T-helper 2 cell (primary cell): ENCODE measurements around the gene ZC3H13.
"Not testable (repeated sequence)": the region's sequence is repeated elsewhere in the genome, so short reads cannot be mapped to it uniquely, and the experiment has no call there.

Experiments
- DNase-seq, 5 experiments: peaks; one replicate each; pipeline versions ENCODE4 v3.0.0 to v3.0.0-alpha.2; 2012 to 2022

Gene ZC3H13

GRCh38 chr13:46008631-46009030 lies 43.9 kb downstream of the ZC3H13 start:
- DNase-seq, result no peak

DNA sequence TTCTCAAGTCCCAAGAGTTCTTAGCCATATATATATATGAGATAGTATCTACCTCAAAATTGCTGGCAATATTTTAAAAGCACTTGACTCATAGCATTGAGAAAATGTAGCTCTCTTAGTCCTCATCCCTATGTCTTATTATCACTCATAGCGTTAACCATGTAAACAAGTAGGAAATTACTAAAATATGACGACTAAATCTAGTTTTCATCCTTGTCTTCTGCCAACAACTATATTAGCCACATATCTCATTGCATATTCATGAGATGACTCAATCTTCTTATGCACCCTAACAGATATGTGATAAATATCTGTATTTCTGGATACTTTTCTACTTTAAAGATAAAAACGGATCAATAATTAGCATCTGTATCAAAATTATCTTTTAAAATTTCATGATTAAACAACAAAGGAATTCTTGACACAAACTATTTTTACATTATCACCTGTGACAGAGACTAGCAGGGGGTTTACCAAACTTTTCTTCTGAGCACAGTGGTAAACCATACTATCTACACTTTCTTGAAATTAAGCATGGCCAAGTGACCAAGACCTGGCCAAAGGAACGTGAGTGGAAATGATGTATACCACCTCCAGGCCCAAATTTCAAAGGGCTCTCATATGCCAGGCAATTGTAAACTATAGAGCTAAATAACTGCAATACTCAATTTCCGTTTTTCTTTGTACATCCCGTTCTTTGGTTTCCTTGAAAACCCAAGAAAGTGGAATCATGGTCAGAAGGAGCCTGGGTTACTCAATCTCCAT lies 45.7 kb downstream of the ZC3H13 start:
- no peak for DNase-seq

GRCh38 chr13:46004491-46004890 lies 48.1 kb downstream of the ZC3H13 start:
- no peak for DNase-seq

GRCh38 chr13:45996631-45997030 lies 55.9 kb downstream of the ZC3H13 start:
- DNase-seq, result no peak

DNA sequence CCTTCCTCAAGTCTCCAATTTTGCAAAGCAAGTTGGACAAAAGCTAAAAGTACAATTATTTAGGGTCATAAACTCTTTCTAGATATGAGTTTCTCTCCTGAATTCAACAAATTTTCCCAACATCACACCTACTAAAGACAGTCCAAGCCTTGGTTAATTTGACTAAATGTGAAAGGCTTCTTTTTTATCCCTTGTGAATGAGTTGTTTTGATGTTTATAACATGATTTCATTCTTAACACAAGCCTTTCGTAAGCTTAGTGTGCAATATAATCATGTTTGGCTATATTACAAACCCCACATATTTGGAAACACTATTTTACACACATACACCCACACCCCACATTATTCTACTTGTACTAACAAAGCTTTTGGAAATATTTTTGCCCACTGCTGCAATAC lies 57.3 kb downstream of the ZC3H13 start:
- DNase-seq, result no peak

GRCh38 chr13:45994752-45995151 lies 57.8 kb downstream of the ZC3H13 start:
- DNase-seq, result no peak

- DNase-seq, result no peak
Observed at GRCh38 chr13:45989607-45990006, 62.9 kb downstream of the ZC3H13 start.

- not testable (repeated sequence) for DNase-seq
Observed at GRCh38 chr13:45981127-45981526, 71.4 kb downstream of the ZC3H13 start.

DNA sequence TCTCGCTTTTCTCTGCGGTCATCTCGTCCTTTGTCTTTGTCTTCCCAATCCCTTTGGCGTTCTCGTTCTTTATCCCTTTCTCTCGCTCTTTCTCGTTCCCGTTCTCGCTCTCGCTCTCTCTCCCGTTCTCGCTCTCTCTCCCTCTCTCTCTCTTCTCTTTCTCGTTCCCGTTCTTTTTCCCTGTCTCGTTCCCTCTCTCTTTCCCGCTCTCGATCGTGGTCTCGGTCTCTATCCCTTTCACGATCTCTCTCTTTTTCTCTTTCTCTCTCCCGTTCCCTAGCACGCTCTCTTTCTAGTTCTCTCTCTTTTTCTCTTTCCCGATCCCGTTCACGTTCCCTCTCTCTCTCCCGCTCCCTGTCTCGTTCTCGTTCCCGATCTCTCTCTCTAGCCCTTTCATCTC lies 77.2 kb downstream of the ZC3H13 start:
- no peak for DNase-seq

- DNase-seq, result no peak
Observed at GRCh38 chr13:45974500-45974899, 78.0 kb downstream of the ZC3H13 start.

DNA sequence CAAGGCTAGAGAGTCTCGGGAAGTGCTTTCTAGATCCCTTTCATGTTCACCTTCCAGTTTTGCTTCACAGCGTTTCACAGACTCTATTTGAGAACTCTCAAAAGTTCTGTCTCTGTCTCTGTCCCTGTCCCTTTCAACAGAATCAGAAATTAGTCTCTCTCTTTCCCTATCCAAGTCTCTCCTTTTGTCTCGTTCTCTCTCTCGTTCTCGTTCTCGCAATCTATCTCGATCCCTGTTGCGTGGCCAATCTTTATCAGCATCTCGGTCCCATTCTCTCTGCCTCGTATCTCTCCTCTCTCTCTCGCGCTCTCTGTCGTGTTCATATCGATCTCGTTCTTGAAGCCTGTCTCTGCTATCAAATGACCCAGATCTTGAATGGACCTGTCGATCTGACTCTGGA lies 85.0 kb downstream of the ZC3H13 start:
- DNase-seq, result no peak

- no peak for DNase-seq
Observed at GRCh38 chr13:45966715-45967114, 85.8 kb downstream of the ZC3H13 start.

GRCh38 chr13:45961468-45961867 lies 91.1 kb downstream of the ZC3H13 start:
- no peak for DNase-seq

DNA sequence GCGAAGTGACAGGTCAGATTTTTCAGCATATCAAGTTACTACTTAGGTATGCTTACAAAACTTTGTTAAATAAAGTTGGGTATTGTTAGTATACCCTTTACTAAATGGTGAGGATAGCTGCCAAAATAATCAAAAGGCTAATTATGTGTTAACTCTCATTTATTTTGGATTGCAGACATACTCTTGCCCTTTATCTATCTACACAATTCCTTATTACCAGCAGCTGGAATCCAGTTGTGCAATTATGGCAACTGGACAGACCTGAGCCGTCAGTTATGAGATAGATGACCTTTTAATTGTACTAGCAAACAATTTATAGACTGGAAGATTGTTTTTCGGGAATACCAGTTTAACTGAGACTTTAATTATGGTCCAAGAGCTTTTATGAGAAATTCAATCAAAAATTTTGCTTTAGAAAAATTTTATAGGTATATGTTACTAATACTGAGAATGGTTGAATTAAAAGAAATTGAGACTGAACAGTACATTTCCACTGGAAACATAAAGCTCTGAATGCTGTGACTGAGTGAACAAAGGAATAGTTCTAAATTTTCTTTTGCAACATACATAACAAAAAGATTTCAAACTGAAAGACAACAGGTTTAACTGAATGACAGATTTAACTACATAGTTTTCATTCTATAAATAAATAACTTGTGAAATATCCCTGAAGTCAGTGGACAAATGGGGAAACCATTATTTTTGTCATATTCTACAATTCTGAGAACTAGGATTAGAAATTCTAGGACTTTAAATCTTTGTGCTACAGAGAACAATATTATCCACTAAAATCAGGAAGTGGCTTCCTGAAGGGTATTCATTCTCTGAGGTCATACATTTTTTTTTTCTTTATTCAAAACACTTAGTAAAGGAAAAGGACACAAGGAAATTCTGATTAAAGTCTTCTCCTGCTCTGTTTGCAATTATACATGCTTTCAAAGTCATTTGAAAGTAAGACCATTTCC lies 97.4 kb downstream of the ZC3H13 start:
- DNase-seq, result no peak

DNA sequence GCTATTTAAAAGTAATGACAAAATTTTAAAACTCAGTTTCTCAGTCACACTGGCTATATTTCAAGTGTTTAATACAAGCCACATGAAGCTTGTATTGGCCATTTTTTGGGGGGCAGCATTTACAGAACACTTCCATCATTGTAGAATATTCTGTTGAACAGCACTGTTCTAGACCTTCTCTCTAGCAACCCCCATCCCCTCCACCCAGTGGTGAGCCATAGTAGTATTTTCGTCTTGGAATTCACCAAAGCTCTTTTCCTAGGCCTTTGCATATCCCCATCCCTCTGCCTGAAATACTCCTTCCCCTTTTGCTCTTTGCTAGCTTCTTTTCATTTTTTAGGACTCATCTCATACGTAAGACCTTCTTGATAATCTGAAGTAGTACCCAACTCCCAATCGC lies 99.5 kb downstream of the ZC3H13 start:
- DNase-seq, result no peak

DNA sequence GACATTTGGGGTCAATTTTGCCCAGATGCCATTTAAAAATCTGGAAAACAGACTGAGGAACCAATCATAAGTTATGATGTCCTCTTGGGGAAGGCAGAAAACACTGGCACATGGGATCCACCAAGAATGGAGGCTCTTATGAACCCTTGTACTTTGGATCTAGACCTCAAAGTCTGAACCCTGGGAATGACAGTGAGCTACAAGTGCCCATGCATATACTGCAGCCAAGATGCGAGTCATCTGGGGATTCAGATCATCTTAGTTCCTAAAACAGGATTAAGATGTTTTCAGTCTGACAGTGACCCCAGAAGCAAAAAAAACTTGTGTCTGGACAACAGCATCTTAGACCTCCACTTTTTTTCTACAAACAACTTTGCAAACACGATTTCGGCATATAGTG lies 100.8 kb downstream of the ZC3H13 start:
- no peak for DNase-seq

- no peak for DNase-seq
Observed at GRCh38 chr13:45951166-45951565, 101.4 kb downstream of the ZC3H13 start.

GRCh38 chr13:45950386-45951000 lies 102.1 kb downstream of the ZC3H13 start:
- no peak for DNase-seq

DNA sequence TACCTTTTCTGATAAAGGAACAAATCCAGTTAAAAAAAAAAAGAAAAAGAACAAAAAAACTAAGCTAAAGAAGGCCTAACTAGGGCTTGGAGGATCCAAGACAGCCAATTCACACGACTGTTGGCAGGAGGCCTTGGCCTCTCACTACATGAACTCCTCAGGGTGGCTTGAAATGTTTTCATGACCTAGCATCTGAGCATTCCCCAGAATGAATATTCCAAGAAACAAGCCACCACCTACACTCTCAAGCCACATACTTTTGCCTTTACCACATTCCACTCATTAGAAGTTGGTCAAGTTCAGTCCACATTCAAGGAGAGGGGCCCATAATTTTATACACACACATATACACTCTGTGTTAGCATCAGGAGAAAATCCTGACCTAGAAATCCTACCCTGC lies 103.4 kb downstream of the ZC3H13 start:
- DNase-seq, result no peak

- no peak for DNase-seq
Observed at GRCh38 chr13:45943965-45944364, 108.6 kb downstream of the ZC3H13 start.

DNA sequence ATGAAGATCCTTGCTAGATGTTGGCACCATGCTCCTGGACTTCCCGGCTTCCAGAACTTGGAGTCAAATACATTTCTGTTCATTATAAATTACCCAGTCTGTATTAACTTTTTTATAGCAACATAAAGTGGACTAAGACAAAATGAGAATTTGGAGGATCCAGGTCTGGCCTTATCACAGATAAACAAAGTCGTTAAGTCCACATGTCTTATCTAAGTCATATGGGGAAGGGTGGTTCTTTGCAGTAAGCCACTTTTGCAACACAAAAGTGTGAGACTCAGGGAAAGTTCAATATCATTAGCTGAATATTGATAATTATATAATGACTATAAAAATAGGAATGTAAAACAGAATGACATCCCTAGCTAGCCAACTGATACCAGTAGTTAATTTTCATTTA lies 109.4 kb downstream of the ZC3H13 start:
- DNase-seq, result no peak

DNA sequence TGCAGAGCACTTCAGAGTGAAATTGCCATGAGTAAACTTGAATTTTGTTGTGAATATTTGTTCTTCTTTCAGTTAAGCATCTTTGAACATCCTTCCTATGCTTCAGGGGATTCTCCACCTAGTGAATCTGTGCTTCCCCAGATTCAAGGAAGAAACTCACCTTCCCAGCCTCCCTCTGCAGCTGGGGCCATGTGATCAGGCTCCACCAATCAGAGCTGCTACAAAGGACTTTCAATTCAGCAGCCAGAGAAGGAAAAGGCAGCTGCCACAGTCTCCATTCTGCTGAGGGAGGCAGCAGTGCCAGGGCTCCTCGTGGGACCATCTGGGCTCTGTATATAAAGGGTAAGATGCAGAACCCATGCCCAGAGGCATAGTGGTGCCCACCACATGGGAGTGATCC lies 111.3 kb downstream of the ZC3H13 start:
- no peak for DNase-seq

- no peak for DNase-seq
Observed at GRCh38 chr13:45940061-45940460, 112.5 kb downstream of the ZC3H13 start.

DNA sequence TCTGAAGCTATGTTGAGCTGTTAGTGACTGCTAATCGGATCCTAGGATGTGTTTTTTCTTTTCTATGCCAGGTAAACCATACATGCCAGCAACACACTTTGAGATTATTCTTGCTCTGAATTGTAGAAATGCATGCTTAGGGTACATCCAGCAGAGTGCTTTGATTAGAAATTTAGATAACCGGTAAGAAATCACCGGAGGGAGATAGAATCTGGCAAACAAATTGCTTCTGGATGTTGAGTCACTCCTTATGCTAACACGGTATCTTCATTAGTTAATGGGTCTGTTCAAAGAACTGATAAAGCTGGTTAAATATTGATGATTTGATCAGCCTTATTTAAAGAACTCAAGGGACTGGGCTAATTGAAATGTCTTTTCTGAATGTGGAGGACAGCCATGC lies 115.9 kb downstream of the ZC3H13 start:
- no peak for DNase-seq
